WTC11 (cell line): ENCODE measurements around the gene C1S. TPM values are rescaled to one million over a fixed set of nuclear protein-coding genes. Genes with fewer than 3 reads are reported as not detected.

Experiments
- ATAC-seq: fragments of 200-7000 bp; cut with Tn5 transposase; 2 replicates; pipeline ENCODE4 v1.10.0; 2021; ENCODE audit warnings: mild to moderate bottlenecking, moderate library complexity
- CTCF ChIA-PET: fragments of 300-600 bp; sonication (Branson Sonifier 250); formaldehyde crosslinking; loops from one replicate; lab custom pipeline; 2021; ENCODE audit warnings: antibody characterized with exemption; lab: Charles Lee
- POLR2A ChIA-PET: fragments of 350-600 bp; sonication (Branson Sonifier 250); formaldehyde crosslinking; loops from one replicate; lab custom pipeline; 2021; ENCODE audit warnings: antibody characterized with exemption; lab: Charles Lee
- DNase-seq: peaks from one replicate; pipeline ENCODE4 v3.0.0; 2021; ENCODE audit warnings: low spot score
- H3K27ac Mint-ChIP-seq: 2 replicates; pipeline ENCODE4 v1.8.0; 2021; ENCODE audit warnings: mixed read lengths
- H3K27me3 Mint-ChIP-seq: 2 replicates; pipeline ENCODE4 v1.8.0; 2021; ENCODE audit warnings: low read depth, mild to moderate bottlenecking, moderate library complexity, mixed read lengths
- H3K36me3 Mint-ChIP-seq: 2 replicates; pipeline ENCODE4 v1.8.0; 2021; ENCODE audit warnings: mixed read lengths
- H3K4me1 Mint-ChIP-seq: 2 replicates; pipeline ENCODE4 v1.8.0; 2022; ENCODE audit warnings: mixed read lengths
- H3K4me3 Mint-ChIP-seq: 2 replicates; pipeline ENCODE4 v1.8.0; 2021; ENCODE audit warnings: mild to moderate bottlenecking, moderate library complexity, mixed read lengths
- H3K9me3 Mint-ChIP-seq: 2 replicates; pipeline ENCODE4 v1.8.0; 2021; ENCODE audit warnings: mixed read lengths
- CBFB ChIP-seq: sonication (generic); formaldehyde crosslinking; IDR thresholded peaks from 2 replicates; pipeline ENCODE4 v1.8.1; 2022; ENCODE audit warnings: mild to moderate bottlenecking, low read depth, missing genetic modification reagents
- EMX1 ChIP-seq: fragments of 250-450 bp; sonication (Bioruptor Pico); IDR thresholded peaks from 2 replicates; pipeline ENCODE4 v1.8.0; 2021; ENCODE audit warnings: mild to moderate bottlenecking
- ESRRA ChIP-seq: sonication (generic); formaldehyde crosslinking; IDR thresholded peaks from 2 replicates; pipeline ENCODE4 v1.8.1; 2022; ENCODE audit warnings: mild to moderate bottlenecking, missing genetic modification reagents, borderline replicate concordance
- ETV6 ChIP-seq: sonication (generic); formaldehyde crosslinking; IDR thresholded peaks from 2 replicates; pipeline ENCODE4 v1.8.1; 2022; ENCODE audit warnings: mild to moderate bottlenecking, missing genetic modification reagents
- FOXP4 ChIP-seq: sonication (generic); formaldehyde crosslinking; IDR thresholded peaks from 2 replicates; pipeline ENCODE4 v1.8.0; 2022; ENCODE audit warnings: mild to moderate bottlenecking, missing genetic modification reagents
- GRHL2 ChIP-seq: fragments of 250-450 bp; sonication (Bioruptor Pico); IDR thresholded peaks from 2 replicates; pipeline ENCODE4 v1.8.0; 2022; ENCODE audit warnings: mild to moderate bottlenecking, moderate library complexity; ENCODE audit not compliant: insufficient replicate concordance, severe bottlenecking
- GTF2I ChIP-seq: fragments of 250-450 bp; sonication (Bioruptor Pico); conservative IDR thresholded peaks from 2 replicates; pipeline ENCODE4 v1.4.0; 2021; ENCODE audit warnings: mild to moderate bottlenecking
- HMGXB4 ChIP-seq: sonication (generic); formaldehyde crosslinking; IDR thresholded peaks from 2 replicates; pipeline ENCODE4 v1.8.1; 2023; ENCODE audit warnings: mild to moderate bottlenecking, moderate library complexity, missing genetic modification reagents
- JAZF1 ChIP-seq: fragments of 250-450 bp; sonication (Bioruptor Pico); IDR thresholded peaks from 2 replicates; pipeline ENCODE4 v1.9.0; 2021; ENCODE audit warnings: moderate library complexity, mild to moderate bottlenecking, inconsistent platforms
- MAX ChIP-seq: sonication (generic); formaldehyde crosslinking; IDR thresholded peaks from 2 replicates; pipeline ENCODE4 v1.8.0; 2022; ENCODE audit warnings: mild to moderate bottlenecking, missing genetic modification reagents
- MYBL2 ChIP-seq: sonication (generic); formaldehyde crosslinking; IDR thresholded peaks from 2 replicates; pipeline ENCODE4 v1.8.1; 2023; ENCODE audit warnings: mild to moderate bottlenecking, moderate library complexity, missing genetic modification reagents
- PRRX2 ChIP-seq: fragments of 250-450 bp; sonication (Bioruptor Pico); IDR thresholded peaks from 2 replicates; pipeline ENCODE4 v1.8.0; 2021; ENCODE audit warnings: mild to moderate bottlenecking
- SMAD4 ChIP-seq: sonication (generic); formaldehyde crosslinking; IDR thresholded peaks from 2 replicates; pipeline ENCODE4 v1.8.0; 2022; ENCODE audit warnings: mild to moderate bottlenecking, missing genetic modification reagents
- USF1 ChIP-seq: sonication (generic); formaldehyde crosslinking; IDR thresholded peaks from 2 replicates; pipeline ENCODE4 v1.8.0; 2022; ENCODE audit warnings: mild to moderate bottlenecking, missing genetic modification reagents
- ZNF121 ChIP-seq: sonication (generic); formaldehyde crosslinking; IDR thresholded peaks from 2 replicates; pipeline ENCODE4 v1.8.0; 2023; ENCODE audit warnings: missing genetic modification reagents
- ZNF416 ChIP-seq: fragments of 250-450 bp; sonication (Bioruptor Pico); IDR thresholded peaks from 2 replicates; pipeline ENCODE4 v1.9.0; 2021; ENCODE audit warnings: mild to moderate bottlenecking, inconsistent platforms
- ZNF425 ChIP-seq: fragments of 250-450 bp; sonication (Bioruptor Pico); conservative IDR thresholded peaks from 2 replicates; pipeline ENCODE4 v1.9.0; 2021; ENCODE audit warnings: mild to moderate bottlenecking
- total RNA-seq: library from RNA; stranded (reverse); gene quantifications from 3 replicates; pipeline ENCODE4 v1.2.3, GENCODE V29; 2021
- TF ChIP-seq, protein P1 (sequence below): fragments of 250-450 bp; sonication (Bioruptor Pico); IDR thresholded peaks from 2 replicates; pipeline ENCODE4 v1.9.0; 2021; ENCODE audit warnings: mild to moderate bottlenecking, borderline replicate concordance

C1S gene
- total RNA-seq, 1 experiment from 2014 or later = 7.6 TPM

DNA sequence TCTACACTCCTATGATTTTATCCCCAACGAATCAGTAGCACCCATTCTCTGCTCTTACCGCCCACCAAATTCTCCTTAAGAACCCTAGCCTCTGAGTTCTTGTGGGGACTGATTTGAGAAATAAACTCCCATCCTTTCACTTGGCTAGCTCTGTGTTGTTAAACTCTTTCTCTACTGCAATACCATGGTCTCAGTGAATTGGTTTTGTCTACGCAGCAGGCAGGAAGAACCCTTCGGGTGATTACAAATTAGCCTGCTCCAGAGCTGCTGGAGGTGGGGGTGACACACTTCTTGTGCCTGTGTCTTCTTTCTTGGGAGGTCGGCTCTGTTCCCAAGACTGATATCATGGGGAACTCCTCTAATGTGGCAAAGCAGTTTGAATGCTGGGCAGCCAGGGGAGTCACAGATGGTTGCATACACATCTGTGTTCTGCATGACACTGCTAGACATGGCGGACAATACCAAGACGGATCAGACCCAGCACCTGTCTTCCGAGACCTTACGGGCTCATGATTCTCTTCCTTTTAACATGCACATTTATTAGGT lies 1.6 kb upstream of the C1S start:
- ATAC-seq = no peak
- no peak overlapping the region for H3K27ac Mint-ChIP-seq
- TF ChIP-seq ETV6 (CRISPR knock-in tag) = no peak
- TF ChIP-seq, all 79 proteins: peak for 0
- H3K4me3 Mint-ChIP-seq = no peak overlapping the region
- H3K4me1 Mint-ChIP-seq = peaks cover 20% of the 10 kb centered on the region
- no peaks in the 10 kb centered on the region for H3K36me3 Mint-ChIP-seq
- POLR2A ChIA-PET = no interaction called here
- CTCF ChIA-PET = interaction anchor here (1.0 to 3.2 kb wide), 4 partner anchors 41 to 107 kb away, joined by 3 to 29 read pairs (median 3); partner anchors contain the start of gene LPCAT3
- no peaks in the 10 kb centered on the region for H3K9me3 Mint-ChIP-seq
- no peak for DNase-seq
- H3K27me3 Mint-ChIP-seq = peaks cover 2% of the 10 kb centered on the region; the same call in 1 of the 2 replicates

DNA sequence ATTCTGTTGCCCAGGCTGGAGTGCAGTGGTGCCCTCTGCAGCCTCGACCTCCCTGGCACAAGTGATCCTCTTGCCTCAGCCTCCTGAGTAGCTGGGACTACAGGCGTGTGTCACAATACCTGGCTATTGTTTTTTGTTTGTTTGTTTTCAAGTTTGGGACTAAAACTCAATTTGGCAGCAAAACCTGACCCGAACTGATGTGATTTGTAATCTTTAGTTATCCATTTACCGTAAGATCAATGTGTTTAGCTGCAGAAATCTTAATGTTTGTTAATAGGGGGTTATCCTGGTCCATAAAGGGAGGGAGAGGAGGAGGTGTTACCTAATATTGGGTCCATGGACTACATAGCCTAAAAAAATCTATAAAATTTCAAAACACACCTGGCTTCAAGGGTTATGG lies 738 bp upstream of the C1S start:
- ATAC-seq = no peak
- TF ChIP-seq JAZF1 (CRISPR knock-in tag) = no peak
- TF ChIP-seq CBFB (CRISPR knock-in tag) = no peak
- TF ChIP-seq, protein P1, sequence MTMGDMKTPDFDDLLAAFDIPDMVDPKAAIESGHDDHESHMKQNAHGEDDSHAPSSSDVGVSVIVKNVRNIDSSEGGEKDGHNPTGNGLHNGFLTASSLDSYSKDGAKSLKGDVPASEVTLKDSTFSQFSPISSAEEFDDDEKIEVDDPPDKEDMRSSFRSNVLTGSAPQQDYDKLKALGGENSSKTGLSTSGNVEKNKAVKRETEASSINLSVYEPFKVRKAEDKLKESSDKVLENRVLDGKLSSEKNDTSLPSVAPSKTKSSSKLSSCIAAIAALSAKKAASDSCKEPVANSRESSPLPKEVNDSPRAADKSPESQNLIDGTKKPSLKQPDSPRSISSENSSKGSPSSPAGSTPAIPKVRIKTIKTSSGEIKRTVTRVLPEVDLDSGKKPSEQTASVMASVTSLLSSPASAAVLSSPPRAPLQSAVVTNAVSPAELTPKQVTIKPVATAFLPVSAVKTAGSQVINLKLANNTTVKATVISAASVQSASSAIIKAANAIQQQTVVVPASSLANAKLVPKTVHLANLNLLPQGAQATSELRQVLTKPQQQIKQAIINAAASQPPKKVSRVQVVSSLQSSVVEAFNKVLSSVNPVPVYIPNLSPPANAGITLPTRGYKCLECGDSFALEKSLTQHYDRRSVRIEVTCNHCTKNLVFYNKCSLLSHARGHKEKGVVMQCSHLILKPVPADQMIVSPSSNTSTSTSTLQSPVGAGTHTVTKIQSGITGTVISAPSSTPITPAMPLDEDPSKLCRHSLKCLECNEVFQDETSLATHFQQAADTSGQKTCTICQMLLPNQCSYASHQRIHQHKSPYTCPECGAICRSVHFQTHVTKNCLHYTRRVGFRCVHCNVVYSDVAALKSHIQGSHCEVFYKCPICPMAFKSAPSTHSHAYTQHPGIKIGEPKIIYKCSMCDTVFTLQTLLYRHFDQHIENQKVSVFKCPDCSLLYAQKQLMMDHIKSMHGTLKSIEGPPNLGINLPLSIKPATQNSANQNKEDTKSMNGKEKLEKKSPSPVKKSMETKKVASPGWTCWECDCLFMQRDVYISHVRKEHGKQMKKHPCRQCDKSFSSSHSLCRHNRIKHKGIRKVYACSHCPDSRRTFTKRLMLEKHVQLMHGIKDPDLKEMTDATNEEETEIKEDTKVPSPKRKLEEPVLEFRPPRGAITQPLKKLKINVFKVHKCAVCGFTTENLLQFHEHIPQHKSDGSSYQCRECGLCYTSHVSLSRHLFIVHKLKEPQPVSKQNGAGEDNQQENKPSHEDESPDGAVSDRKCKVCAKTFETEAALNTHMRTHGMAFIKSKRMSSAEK (CRISPR knock-in tag) = no peak
- TF ChIP-seq PRRX2 (CRISPR knock-in tag) = no peak
- TF ChIP-seq ZNF121 (CRISPR knock-in tag) = no peak
- TF ChIP-seq ZNF425 (CRISPR knock-in tag) = no peak
- no peak for TF ChIP-seq MAX
- no peak for TF ChIP-seq GTF2I (CRISPR knock-in tag)
- TF ChIP-seq USF1 (CRISPR knock-in tag) = no peak
- TF ChIP-seq ESRRA (CRISPR knock-in tag) = no peak
- no peak for TF ChIP-seq SMAD4 (CRISPR knock-in tag)
- TF ChIP-seq EMX1 (CRISPR knock-in tag) = no peak
- TF ChIP-seq FOXP4 (CRISPR knock-in tag) = no peak
- no peak for TF ChIP-seq HMGXB4 (CRISPR knock-in tag)
- no peak for TF ChIP-seq ZNF416 (CRISPR knock-in tag)
- no peak for TF ChIP-seq MYBL2
- no peak for TF ChIP-seq GRHL2 (CRISPR knock-in tag)
- TF ChIP-seq, all 79 proteins: peak for 0
- H3K36me3 Mint-ChIP-seq = no peaks in the 10 kb centered on the region
- peaks cover 17% of the 10 kb centered on the region for H3K4me1 Mint-ChIP-seq
- peaks cover 2% of the 10 kb centered on the region; the same call in 1 of the 2 replicates for H3K27me3 Mint-ChIP-seq
- H3K27ac Mint-ChIP-seq = no peak overlapping the region
- ChIA-PET POLR2A (interaction anchor here (0.7 to 1.7 kb wide), 2 partner anchors 48 to 51 kb away, joined by 3 to 7 read pairs; no protein-coding TSS in a partner anchor), CTCF (interaction anchor here (1.1 to 3.2 kb wide), 9 partner anchors 10 to 169 kb away, joined by 3 to 48 read pairs (median 5); partner anchors contain the start of genes C1RL and LPCAT3)
- DNase-seq = no peak
- H3K9me3 Mint-ChIP-seq = no peaks in the 10 kb centered on the region
- H3K4me3 Mint-ChIP-seq = no peak overlapping the region
